Adrenal gland (tissue), 12 donors: Measurements from ENCODE around the gene NR2F6. TPM values are rescaled to one million over a fixed set of nuclear protein-coding genes. Genes with fewer than 3 reads are reported as not detected.
A peak's percentile ranks its signal among the peaks of the same experiment; 100 is the strongest.

Experiments used
- DNase-seq, 7 donors: peaks; one replicate each; pipeline ENCODE4 v3.0.0-alpha.2; 2019 to 2020
- H3K27ac ChIP-seq, 5 donors: fragments of 200-600 bp; sonication (generic) in 4 of 5; 1 replicate in 3 of 5; 2 replicates in 2 of 5; pipeline versions ENCODE4 v1.5.1 to v1.8.0; 2016 to 2020; ENCODE audit warnings: mild to moderate bottlenecking in 1 of 5
- H3K27me3 ChIP-seq: fragments of 200-600 bp; 2 replicates; pipeline ENCODE4 v1.8.0; 2021
- H3K36me3 ChIP-seq, 2 donors: fragments of 200-600 bp; replicated peaks in 1 of 2; 1 replicate in 1 of 2; 2 replicates in 1 of 2; pipeline versions ENCODE4 v1.5.1 to v1.8.0; 2018 to 2022
- H3K4me1 ChIP-seq, 2 donors: fragments of 200-600 bp; replicated peaks in 1 of 2; 1 replicate in 1 of 2; 2 replicates in 1 of 2; pipeline versions ENCODE4 v1.5.1 to v1.8.0; 2018 to 2021
- H3K4me3 ChIP-seq, 4 donors: fragments of 200-600 bp; sonication (generic) in 3 of 4; one replicate each; pipeline ENCODE4 v1.5.1; 2016 to 2018
- H3K9me3 ChIP-seq, 3 donors: fragments of 200-600 bp; sonication (generic) in 1 of 3; replicated peaks in 1 of 3; 1 replicate in 2 of 3; 2 replicates in 1 of 3; pipeline versions ENCODE4 v1.5.1 to v1.8.0; 2016 to 2021
- CTCF ChIP-seq, 6 experiments: fragments of 450-650 bp in 4 of 6; fragments of 200-600 bp in 2 of 6; sonication (generic) in 1 of 6; IDR thresholded peaks; 1 replicate in 5 of 6; 2 replicates in 1 of 6; pipeline versions ENCODE4 v1.5.1 to v1.8.0; 2016 to 2021; ENCODE audit warnings: antibody characterized with exemption in 6 of 6, mild to moderate bottlenecking in 2 of 6, moderate library complexity in 1 of 6
- POLR2A ChIP-seq, 2 donors: fragments of 450-650 bp; IDR thresholded peaks; one replicate each; pipeline ENCODE4 v1.6.1; 2017; ENCODE audit warnings: antibody characterized with exemption in 2 of 2, mild to moderate bottlenecking in 2 of 2, moderate library complexity in 1 of 2
- WGBS, 4 donors: extraction: QIAGEN DNeasy Blood & Tissue Kit in 2 of 4; methylation state at CpG; one replicate each; pipeline versions ENCODE4 v1.1.5 to v1.1.7; 2013 to 2017; 5-methylcytosine and 5-hydroxymethylcytosine counted together
- intact Hi-C, 2 donors: fragments of 100-400 bp; cut with DNase I; formaldehyde crosslinking; loops; one replicate each; pipeline versions ENCODE4 v1.14.1 to v1.15.0; 2022 to 2023
- polyA plus RNA-seq, 3 donors: library from polyadenylated mRNA; stranded (reverse); fragments of 200-250 nt in 2 of 3; fragments of 350-450 nt in 1 of 3; fragmentation: Illumina TruSeq in 1 of 3; extraction: RNeasy Lipid Tissue Mini Kit (QIAGEN cat#74804) in 1 of 3; gene quantifications; one replicate each; pipeline ENCODE4 v1.2.3, GENCODE V29; 2013 to 2014
- total RNA-seq, 9 donors: library from RNA; depleted of rRNA in 4 of 9; stranded (reverse); fragments of >200 nt in 4 of 9; fragments of 120-200 nt in 1 of 9; fragmentation: NEBNext Ultra II Directional in 1 of 9; extraction: Animal tissue kit (Norgen Biotek cat#: 25700) in 1 of 9; gene quantifications; one replicate each; pipeline versions ENCODE4 v1.1.0 to v1.2.4, GENCODE V29; 2013 to 2023
- donor health status: healthy with polysubstance abuse.
- donor health status: Bipolar disorder and iron deficiency.
- donor health status: DM: yes; HTN: yes; CAD: no.
- donor health status: DM: no; HTN: no; CAD: no.
- donor health status: DM: no; HTN: no; CAD: no.
- donor health status: DM: yes; HTN: yes; CAD: no.

Gene NR2F6
- total and polyA plus RNA-seq, 12 donors = 6.6 to 140 (median 39.8) TPM

DNA sequence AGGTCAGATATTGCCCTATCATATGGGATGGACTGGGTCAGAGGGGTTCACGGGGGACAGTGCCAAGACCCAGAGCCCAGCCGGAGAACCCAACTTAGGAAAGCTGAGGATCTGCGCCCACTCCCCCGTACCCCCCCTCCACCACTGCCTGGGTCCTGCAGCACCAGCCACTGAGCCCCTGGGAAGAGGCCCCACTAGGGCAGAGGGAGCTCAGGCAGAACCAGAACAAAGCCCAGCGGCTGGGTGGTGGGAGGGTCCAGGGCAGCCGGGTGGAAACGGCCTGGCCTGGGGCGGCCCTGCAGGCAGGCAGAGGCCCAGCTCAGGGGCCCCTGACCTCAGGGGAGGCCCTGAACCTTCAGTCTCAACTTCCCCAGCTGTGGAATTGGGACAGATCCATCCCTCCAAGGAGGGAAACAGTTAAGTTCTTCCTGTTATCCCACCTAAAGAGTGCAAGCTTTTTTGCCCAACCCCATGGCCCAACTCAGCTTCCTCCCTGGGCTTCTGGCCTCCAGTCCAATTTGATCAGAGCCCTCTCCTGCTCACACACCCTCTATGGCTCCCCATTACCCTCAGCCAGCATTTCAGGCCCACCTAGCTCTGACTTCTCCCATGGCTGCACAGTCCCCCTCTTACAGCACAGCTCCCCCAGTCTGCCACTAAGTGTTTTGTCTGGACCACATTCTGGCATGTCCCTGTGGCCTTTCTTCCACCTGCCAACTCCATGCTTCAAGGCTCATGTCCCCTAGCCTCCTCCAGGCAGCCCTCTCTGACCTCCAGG, 3.1 kb downstream of the NR2F6 start:
- Histone ChIP-seq H3K27me3 (no peaks in the 10 kb centered on the region), H3K4me3 (no peak overlapping the region), H3K36me3 (peaks cover 0 to 13% of the 10 kb centered on the region in 2 donors), H3K4me1 (peaks cover 0 to 22% of the 10 kb centered on the region in 2 donors), H3K9me3 (no peaks in the 10 kb centered on the region), H3K27ac (peak overlapping the region in 2 of 5 donors; percentile 83 to 86)
- WGBS, 4 donors = 72 to 94% (median 78%) methylated on average over 3 to 8 of the region's 8 CpGs
- DNase-seq = no peak
- TF ChIP-seq POLR2A (IDR thresholded peaks at IDR 0.05) (no peak), CTCF (IDR thresholded peaks at IDR 0.05) (no peak)
- intact Hi-C loops = no loop called here

GRCh38 chr19:17240826-17241399, 4.8 kb downstream of the NR2F6 start:
- 90 to 100% (median 94%) methylated on average over 4 to 6 of the region's 6 CpGs for WGBS, 4 donors
- no peak overlapping the region for H3K4me3 ChIP-seq

GRCh38 chr19:17240062-17240752, 5.5 kb downstream of the NR2F6 start:
- WGBS, 4 donors = 64 to 75% (median 73%) methylated on average over 21 to 24 of the region's 24 CpGs

More at GRCh38 chr19:17240826-17241399, 4.8 kb downstream of the NR2F6 start:
- H3K27me3 ChIP-seq = no peaks in the 10 kb centered on the region
- no peak for DNase-seq
- H3K9me3 ChIP-seq = no peaks in the 10 kb centered on the region
- intact Hi-C loops = no loop called here
- H3K36me3 ChIP-seq = peaks cover 0 to 13% of the 10 kb centered on the region in 2 donors
- H3K27ac ChIP-seq = peak overlapping the region in 1 of 5 donors; percentile 31
- peaks cover 10 to 21% of the 10 kb centered on the region in 2 donors for H3K4me1 ChIP-seq
- no peak for TF ChIP-seq POLR2A (IDR thresholded peaks at IDR 0.05)
- no peak for TF ChIP-seq CTCF (IDR thresholded peaks at IDR 0.05)

More at GRCh38 chr19:17240062-17240752, 5.5 kb downstream of the NR2F6 start:
- intact Hi-C loops = no loop called here
- Histone ChIP-seq H3K27ac (peak overlapping the region in 2 of 5 donors; percentile 20 to 21), H3K4me3 (no peak overlapping the region), H3K9me3 (no peaks in the 10 kb centered on the region), H3K4me1 (peaks cover 13 to 23% of the 10 kb centered on the region in 2 donors), H3K27me3 (no peaks in the 10 kb centered on the region), H3K36me3 (peaks cover 0 to 13% of the 10 kb centered on the region in 2 donors)
- no peak for DNase-seq
- TF ChIP-seq CTCF (IDR thresholded peaks at IDR 0.05) (no peak), POLR2A (IDR thresholded peaks at IDR 0.05) (no peak)
